Epithelial cell of proximal tubule (primary cell): ENCODE results near the gene SLC7A4. TPM values are rescaled to one million over a fixed set of nuclear protein-coding genes. Genes with fewer than 3 reads are reported as not detected.

Source experiments
- DNase-seq: peaks from one replicate; pipeline ENCODE4 v3.0.0-alpha.2; 2011; ENCODE audit warnings: low read depth
- H3K4me3 ChIP-seq: 2 replicates; pipeline ENCODE4 v1.5.1; 2011; ENCODE audit warnings: low read depth, mild to moderate bottlenecking, low read length
- CTCF ChIP-seq: conservative IDR thresholded peaks from 2 replicates; pipeline ENCODE4 v1.5.1; 2012; ENCODE audit warnings: low read depth, mild to moderate bottlenecking, low read length
- total RNA-seq: library from RNA; depleted of rRNA; stranded (reverse); fragments of >200 nt; gene quantifications from 2 replicates; pipeline ENCODE4 v1.2.3, GENCODE V29; 2015

The SLC7A4 gene
- total RNA-seq, 1 donor from 2014 or later: 1.8 TPM

- H3K4me3 ChIP-seq: peak overlapping the region; percentile 78
- no peak for TF ChIP-seq CTCF
- no peak for DNase-seq
Observed at GRCh38 chr22:21000987-21001600, 31.3 kb downstream of the SLC7A4 start.

- no peak for TF ChIP-seq CTCF
- no peak for DNase-seq
- H3K4me3 ChIP-seq: peak overlapping the region; percentile 78
Observed at GRCh38 chr22:21000207-21000986, 32.0 kb downstream of the SLC7A4 start.

DNA sequence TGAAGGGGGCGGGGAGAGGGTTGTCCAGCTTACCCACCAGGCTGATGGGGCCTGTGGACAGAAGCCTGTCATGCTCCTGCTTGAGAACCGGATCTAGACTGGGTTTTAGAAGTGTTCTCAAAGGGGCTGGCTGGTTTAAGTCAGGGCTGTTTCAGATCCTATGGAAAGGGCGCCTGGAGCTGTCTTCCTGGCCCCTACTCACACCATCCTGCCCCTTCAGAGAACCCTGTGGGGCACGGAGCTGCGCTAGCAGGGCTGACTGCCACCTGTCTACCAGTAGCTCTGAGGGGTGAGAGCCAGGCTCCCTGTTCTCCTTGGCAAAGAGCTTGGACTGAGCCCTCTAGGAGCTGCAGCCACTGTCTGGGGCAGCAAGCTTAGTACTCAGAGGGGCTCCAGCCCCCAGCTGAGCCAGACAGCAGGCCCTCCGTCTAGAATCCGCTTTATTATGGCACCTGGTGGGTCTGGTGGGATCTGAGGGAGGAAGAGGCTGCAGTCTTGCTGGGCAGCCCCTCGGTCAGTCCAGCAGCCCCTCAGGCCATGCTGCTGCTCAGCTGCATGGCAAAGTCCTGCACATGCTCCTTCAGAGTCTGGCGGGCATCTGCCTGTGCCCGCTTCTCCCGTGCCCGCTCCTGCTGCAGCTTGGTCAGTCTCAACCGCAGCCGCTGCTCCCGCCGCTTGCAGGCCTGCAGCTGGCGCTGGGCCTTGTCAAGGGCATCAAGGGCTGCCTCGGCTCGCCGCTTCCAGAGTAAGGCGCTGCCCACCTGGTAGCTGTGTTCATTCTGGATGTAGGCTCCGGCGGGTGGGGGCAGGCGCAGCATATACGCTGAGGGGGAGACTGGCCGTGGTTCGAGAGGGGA lies 32.8 kb downstream of the SLC7A4 start:
- no peak overlapping the region for H3K4me3 ChIP-seq
- TF ChIP-seq CTCF: no peak
- no peak for DNase-seq

DNA sequence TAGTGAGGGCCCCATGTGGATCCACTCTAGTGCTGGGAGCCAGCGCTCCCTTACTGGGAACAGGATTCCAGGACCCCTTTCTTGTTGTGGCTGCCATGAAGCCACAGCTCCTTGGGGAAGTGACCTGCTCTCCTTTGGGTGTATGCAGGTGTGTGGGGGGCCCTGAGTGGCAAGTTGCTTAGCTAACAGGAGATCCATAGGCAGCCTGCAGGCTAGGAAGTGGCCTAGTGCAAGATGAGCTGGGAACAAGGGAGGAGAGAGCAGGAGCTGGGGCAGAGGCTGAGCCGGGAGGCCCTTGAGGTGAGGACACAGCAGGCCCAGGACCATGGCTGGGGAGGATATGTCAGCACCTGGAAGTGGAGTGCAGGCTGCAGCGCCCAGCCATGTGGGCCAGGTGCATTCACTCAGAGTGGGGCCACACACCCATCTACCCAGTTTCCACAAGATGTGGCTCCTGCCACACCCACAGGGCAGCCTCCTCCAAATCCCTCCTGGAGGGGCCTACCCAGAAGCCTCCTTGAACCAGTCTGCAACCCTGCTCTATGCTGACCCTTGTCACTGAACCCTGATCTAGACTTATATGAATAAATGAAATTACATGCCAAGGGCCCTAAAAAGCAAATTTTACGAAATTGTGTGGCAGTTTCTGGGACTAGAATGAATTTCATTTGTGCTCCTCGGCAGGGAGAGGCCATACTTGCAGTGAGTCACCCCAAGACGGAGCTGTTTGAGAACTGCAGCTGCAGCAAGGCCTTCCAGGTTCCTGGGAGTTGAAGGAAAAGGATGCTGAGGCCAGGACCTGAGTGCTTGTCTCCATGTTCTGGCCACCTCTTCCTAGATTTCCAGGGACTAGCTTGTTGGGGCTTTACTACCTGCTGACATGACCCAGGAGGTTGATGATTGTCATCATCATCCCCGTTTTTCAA lies 33.7 kb downstream of the SLC7A4 start:
- TF ChIP-seq CTCF: no peak
- H3K4me3 ChIP-seq: no peak overlapping the region
- DNase-seq: no peak

DNA sequence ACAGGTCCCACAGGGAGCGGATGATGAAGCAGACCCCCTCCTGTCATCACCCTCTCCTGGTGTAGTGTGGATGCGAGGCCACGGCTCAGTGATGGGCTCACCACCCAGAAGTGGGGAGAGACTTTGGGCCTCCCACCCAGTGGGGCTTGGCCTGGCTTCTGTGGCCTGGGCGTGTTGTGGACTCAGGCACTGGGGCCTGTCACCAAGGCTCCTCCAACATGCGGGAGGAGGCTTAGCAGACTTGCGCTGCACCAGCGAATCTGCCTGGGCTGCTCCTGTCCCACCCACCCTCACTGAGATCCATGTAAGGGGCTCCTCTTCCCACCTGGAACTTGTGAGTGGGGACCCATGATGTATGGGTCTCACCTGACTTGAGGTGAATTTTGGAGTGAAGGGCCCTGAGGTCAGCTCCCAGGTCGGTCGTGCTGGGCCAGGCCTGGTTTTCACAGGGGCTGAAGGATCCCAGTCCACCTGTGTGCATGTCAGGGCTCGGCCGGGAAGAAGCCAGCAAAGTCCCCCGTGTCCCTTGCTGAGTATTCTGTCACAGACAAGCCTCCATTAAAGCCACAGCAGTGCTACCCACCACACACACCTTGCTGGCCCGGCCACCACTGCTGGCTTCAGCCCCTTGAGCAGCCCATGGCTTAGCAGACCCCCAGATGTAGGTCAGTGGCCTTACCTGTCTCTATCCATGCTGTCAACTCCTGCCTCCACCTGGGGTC lies 34.7 kb downstream of the SLC7A4 start:
- DNase-seq: no peak
- H3K4me3 ChIP-seq: no peak overlapping the region
- no peak for TF ChIP-seq CTCF
